Esophagus muscularis mucosa (tissue), 4 donors: ENCODE data around the gene MEFV. TPM values are rescaled to one million over a fixed set of nuclear protein-coding genes. Genes with fewer than 3 reads are reported as not detected.

Experiments used
- DNase-seq: peaks from one replicate; pipeline ENCODE4 v3.0.0-alpha.2; 2017; ENCODE audit errors: extremely low spot score
- H3K27ac ChIP-seq, 4 donors: fragments of 200-600 bp; sonication (generic); replicated peaks in 1 of 4; 1 replicate in 3 of 4; 2 replicates in 1 of 4; pipeline ENCODE4 v1.5.1; 2016 to 2019; ENCODE audit warnings: mild to moderate bottlenecking in 1 of 4
- H3K27me3 ChIP-seq, 4 donors: fragments of 200-600 bp; sonication (generic); one replicate each; pipeline versions ENCODE4 v1.5.1 to v1.6.0; 2016 to 2019
- H3K36me3 ChIP-seq, 4 donors: fragments of 200-600 bp; sonication (generic); one replicate each; pipeline ENCODE4 v1.5.1; 2016 to 2019
- H3K4me1 ChIP-seq, 4 donors: fragments of 200-600 bp; sonication (generic); one replicate each; pipeline ENCODE4 v1.5.1; 2016 to 2019
- H3K4me3 ChIP-seq, 4 donors: fragments of 200-600 bp; sonication (generic); 1 replicate in 2 of 4; 2 replicates in 2 of 4; pipeline ENCODE4 v1.5.1; 2016 to 2019; ENCODE audit warnings: mild to moderate bottlenecking in 4 of 4, moderate library complexity in 1 of 4
- H3K9me3 ChIP-seq, 4 donors: fragments of 200-600 bp; sonication (generic); 1 replicate in 3 of 4; 2 replicates in 1 of 4; pipeline ENCODE4 v1.5.1; 2016 to 2019
- CTCF ChIP-seq, 3 experiments: fragments of 200-600 bp in 2 of 3; fragments of 450-650 bp in 1 of 3; sonication (generic) in 2 of 3; IDR thresholded peaks; one replicate each; pipeline ENCODE4 v1.5.1; 2017 to 2019; ENCODE audit warnings: antibody characterized with exemption in 3 of 3, mild to moderate bottlenecking in 2 of 3, moderate library complexity in 1 of 3
- EP300 ChIP-seq: sonication (generic); formaldehyde crosslinking; IDR thresholded peaks from one replicate; pipeline ENCODE4 v1.6.1; 2017; ENCODE audit warnings: antibody characterized with exemption
- POLR2A ChIP-seq: fragments of 450-650 bp; IDR thresholded peaks from one replicate; pipeline ENCODE4 v1.6.1; 2017; ENCODE audit warnings: antibody characterized with exemption, moderate library complexity, mild to moderate bottlenecking, low read depth
- POLR2AphosphoS5 ChIP-seq, 2 donors: sonication (generic); formaldehyde crosslinking; IDR thresholded peaks; one replicate each; pipeline ENCODE4 v1.6.1; 2017; ENCODE audit warnings: antibody characterized with exemption in 2 of 2
- WGBS: methylation state at CpG from one replicate; pipeline ENCODE4 v1.1.5; 2018; 5-methylcytosine and 5-hydroxymethylcytosine counted together
- intact Hi-C: fragments of 100-400 bp; cut with DNase I; formaldehyde crosslinking; loops from one replicate; pipeline ENCODE4 v1.15.1; 2023
- total RNA-seq, 4 donors: library from RNA; depleted of rRNA; stranded (reverse); fragments of >200 nt; gene quantifications; one replicate each; pipeline versions ENCODE4 v1.1.0 to v1.2.1, GENCODE V29; 2016

MEFV gene
- total RNA-seq, 4 donors from 2014 or later, result 1.2 to 4.0 (median 1.5) TPM

GRCh38 chr16:3249020-3249419 lies 7.4 kb downstream of the MEFV start:
- intact Hi-C loops, result no loop called here
- Histone ChIP-seq H3K27ac (no peak overlapping the region), H3K4me3 (no peak overlapping the region), H3K36me3 (no peaks in the 10 kb centered on the region), H3K4me1 (no peaks in the 10 kb centered on the region), H3K27me3 (peaks cover 0 to 47% (median 0%) of the 10 kb centered on the region in 4 donors), H3K9me3 (no peaks in the 10 kb centered on the region)
- no peak for TF ChIP-seq CTCF (IDR thresholded peaks at IDR 0.05)
- no peak for TF ChIP-seq EP300
- TF ChIP-seq POLR2A, result no peak
- TF ChIP-seq POLR2AphosphoS5 (IDR thresholded peaks at IDR 0.05), result no peak
- DNase-seq, result no peak
- 86% methylated on average over 1 of the region's 1 CpG for WGBS

GRCh38 chr16:3248596-3248995 lies 7.8 kb downstream of the MEFV start:
- TF ChIP-seq POLR2A (no peak), CTCF (IDR thresholded peaks at IDR 0.05) (no peak), POLR2AphosphoS5 (IDR thresholded peaks at IDR 0.05) (no peak), EP300 (no peak)
- Histone ChIP-seq H3K27me3 (peaks cover 0 to 51% (median 0%) of the 10 kb centered on the region in 4 donors), H3K4me1 (no peaks in the 10 kb centered on the region), H3K4me3 (no peak overlapping the region), H3K27ac (no peak overlapping the region), H3K9me3 (no peaks in the 10 kb centered on the region), H3K36me3 (no peaks in the 10 kb centered on the region)
- 79% methylated on average over 5 of the region's 5 CpGs for WGBS
- intact Hi-C loops, result no loop called here
- DNase-seq, result no peak

GRCh38 chr16:3246876-3247275 lies 9.6 kb downstream of the MEFV start:
- DNase-seq, result no peak

GRCh38 chr16:3246002-3246401 lies 10.4 kb downstream of the MEFV start:
- WGBS, result 79% methylated on average over 7 of the region's 7 CpGs
- TF ChIP-seq POLR2A (no peak), CTCF (IDR thresholded peaks at IDR 0.05) (no peak)
- Histone ChIP-seq H3K27ac (no peak overlapping the region), H3K9me3 (no peaks in the 10 kb centered on the region), H3K4me1 (no peaks in the 10 kb centered on the region), H3K4me3 (no peak overlapping the region), H3K27me3 (peaks cover 0 to 55% (median 0%) of the 10 kb centered on the region in 4 donors), H3K36me3 (no peaks in the 10 kb centered on the region)
- intact Hi-C loops, result no loop called here
- no peak for DNase-seq

More at GRCh38 chr16:3246876-3247275, 9.6 kb downstream of the MEFV start:
- 79% methylated on average over 6 of the region's 10 CpGs for WGBS
- no peaks in the 10 kb centered on the region for H3K9me3 ChIP-seq
- intact Hi-C loops, result no loop called here
- no peaks in the 10 kb centered on the region for H3K36me3 ChIP-seq
- no peak overlapping the region for H3K27ac ChIP-seq
- TF ChIP-seq CTCF (IDR thresholded peaks at IDR 0.05), result no peak
- no peak for TF ChIP-seq EP300
- no peak for TF ChIP-seq POLR2AphosphoS5 (IDR thresholded peaks at IDR 0.05)
- TF ChIP-seq POLR2A, result no peak
- peaks cover 0 to 55% (median 0%) of the 10 kb centered on the region in 4 donors for H3K27me3 ChIP-seq
- H3K4me3 ChIP-seq, result no peak overlapping the region
- no peaks in the 10 kb centered on the region for H3K4me1 ChIP-seq

GRCh38 chr16:3243882-3244281 lies 12.6 kb downstream of the MEFV start:
- no peak for TF ChIP-seq CTCF (IDR thresholded peaks at IDR 0.05)
- TF ChIP-seq POLR2AphosphoS5 (IDR thresholded peaks at IDR 0.05), result no peak
- no peak for TF ChIP-seq POLR2A
- no peak for TF ChIP-seq EP300
- Histone ChIP-seq H3K4me1 (no peaks in the 10 kb centered on the region), H3K36me3 (no peaks in the 10 kb centered on the region), H3K4me3 (no peak overlapping the region), H3K27me3 (peaks cover 0 to 49% (median 0%) of the 10 kb centered on the region in 4 donors), H3K9me3 (no peaks in the 10 kb centered on the region), H3K27ac (no peak overlapping the region)
- intact Hi-C loops, result no loop called here
- no peak for DNase-seq
- 77% methylated on average over 6 of the region's 6 CpGs for WGBS
